HepG2 (cell line): ENCODE measurements around the gene CCDC170. TPM values are rescaled to one million over a fixed set of nuclear protein-coding genes. Genes with fewer than 3 reads are reported as not detected.

Experiments used
- ATAC-seq: fragments of 200-7000 bp; cut with Tn5 transposase; 3 replicates; pipeline ENCODE4 v1.9.1; 2020; ENCODE audit warnings: mild to moderate bottlenecking, moderate library complexity
- BruUV-seq: library from RNA; stranded (reverse); fragments of 400-500 nt; replicated peaks from 2 replicates; lab custom pipeline; 2021; lab: Mats Ljungman, UMichigan
- CTCF ChIA-PET: fragments of 300-600 bp; formaldehyde crosslinking; extraction: SDS; loops from one replicate; lab custom pipeline; 2021; ENCODE audit warnings: low total read pairs, inconsistent platforms, low intra/inter-chr PET ratio; lab: Yijun Ruan, JAX
- POLR2A ChIA-PET: fragments of 350-600 bp; sonication (Branson Sonifier 250); formaldehyde crosslinking; loops from one replicate; lab custom pipeline; 2020; ENCODE audit warnings: antibody characterized with exemption, inconsistent platforms; lab: Yijun Ruan, JAX
- DNase-seq: peaks from one replicate; pipeline ENCODE4 v3.0.0-alpha.2; 2015; ENCODE audit warnings: low spot score
- FAIRE-seq: peaks from 3 replicates; lab custom pipeline; 2011; peaks lifted over from hg19 to GRCh38; lab: Jason Lieb, UNC
- H2AFZ ChIP-seq: one replicate; pipeline ENCODE4 v1.6.1; 2011; ENCODE audit warnings: low read length, inconsistent platforms
- H3K27ac ChIP-seq: fragments of 300-600 bp; 3 replicates; pipeline ENCODE4 v1.8.0; 2011; ENCODE audit warnings: mixed run types, mild to moderate bottlenecking, mixed read lengths, low read length, inconsistent platforms; ENCODE audit not compliant: insufficient read depth; ENCODE audit errors: extremely low read length
- H3K27me3 ChIP-seq, 2 experiments: fragments of 200-600 bp in 1 of 2; 2 replicates in 1 of 2; 3 replicates in 1 of 2; pipeline versions ENCODE4 v1.6.0 to v1.8.0; 2011; ENCODE audit warnings: low read length in 2 of 2, mild to moderate bottlenecking in 2 of 2, moderate library complexity in 2 of 2, inconsistent platforms in 1 of 2; ENCODE audit not compliant: insufficient read depth in 2 of 2, control insufficient read depth in 1 of 2
- H3K36me3 ChIP-seq, 2 experiments: fragments of 200-600 bp in 1 of 2; replicated peaks in 1 of 2; 2 replicates in 1 of 2; 3 replicates in 1 of 2; pipeline versions ENCODE4 v1.5.1 to v1.8.0; 2011; ENCODE audit warnings: low read length in 2 of 2, inconsistent platforms in 1 of 2; ENCODE audit not compliant: insufficient read depth in 2 of 2, control insufficient read depth in 1 of 2
- H3K4me1 ChIP-seq: 2 replicates; pipeline ENCODE4 v1.5.1; 2012; ENCODE audit warnings: low read length, inconsistent platforms; ENCODE audit not compliant: insufficient read depth
- H3K4me2 ChIP-seq: 2 replicates; pipeline ENCODE4 v1.6.0; 2011; ENCODE audit warnings: low read depth, low read length, inconsistent platforms
- H3K4me3 ChIP-seq, 3 experiments: fragments of 200-600 bp in 1 of 3; sonication (generic), shearing (Covaris generic) in 1 of 3; replicated peaks in 1 of 3; 2 replicates each; pipeline ENCODE4 v1.5.1; 2011 to 2016; ENCODE audit warnings: low read length in 3 of 3, inconsistent platforms in 2 of 3, low read depth in 2 of 3, mild to moderate bottlenecking in 2 of 3, control low read depth in 1 of 3, mixed read lengths in 1 of 3; ENCODE audit not compliant: insufficient read depth in 1 of 3
- H3K79me2 ChIP-seq: one replicate; pipeline ENCODE4 v1.6.1; 2011; ENCODE audit warnings: low read length, inconsistent platforms; ENCODE audit not compliant: insufficient read depth
- H3K9ac ChIP-seq: 2 replicates; pipeline ENCODE4 v1.6.0; 2011; ENCODE audit warnings: mild to moderate bottlenecking, low read depth, low read length, inconsistent platforms; ENCODE audit not compliant: insufficient read depth
- H3K9me3 ChIP-seq: 2 replicates; pipeline ENCODE4 v1.5.1; 2012; ENCODE audit warnings: mild to moderate bottlenecking, low read length
- H4K20me1 ChIP-seq: 2 replicates; pipeline ENCODE4 v1.6.0; 2011; ENCODE audit warnings: inconsistent platforms, mild to moderate bottlenecking, low read length, moderate library complexity; ENCODE audit not compliant: insufficient read depth
- AGO2 ChIP-seq: fragments of 200-400 bp; formaldehyde crosslinking; optimal IDR thresholded peaks from 2 replicates; pipeline ENCODE3; 2017; ENCODE audit warnings: mild to moderate bottlenecking, low read depth, low read length, moderate library complexity
- BORCS8-MEF2B ChIP-seq: sonication (generic); formaldehyde crosslinking; IDR thresholded peaks from 2 replicates; pipeline ENCODE4 v1.8.0; 2022; ENCODE audit warnings: mild to moderate bottlenecking, missing genetic modification reagents
- EED ChIP-seq: sonication (generic); formaldehyde crosslinking; IDR thresholded peaks from 2 replicates; pipeline ENCODE4 v1.5.0; 2020; ENCODE audit warnings: mild to moderate bottlenecking, missing genetic modification reagents
- HOMEZ ChIP-seq: IDR thresholded peaks from 2 replicates; pipeline ENCODE4 v1.6.1; 2016; ENCODE audit warnings: low read depth
- KAT7 ChIP-seq: IDR thresholded peaks from 2 replicates; pipeline ENCODE4 v1.6.1; 2018; ENCODE audit warnings: borderline replicate concordance, missing compliant biosample characterization
- KDM2A ChIP-seq: sonication (generic); formaldehyde crosslinking; IDR thresholded peaks from 2 replicates; pipeline ENCODE4 v1.4.0; 2020; ENCODE audit warnings: low read depth, missing genetic modification reagents, borderline replicate concordance
- MBD4 ChIP-seq: IDR thresholded peaks from 2 replicates; pipeline ENCODE4 v1.6.1; 2012; ENCODE audit warnings: low read length, inconsistent platforms, borderline replicate concordance
- NFE2 ChIP-seq: sonication (generic); formaldehyde crosslinking; IDR thresholded peaks from 2 replicates; pipeline ENCODE4 v1.4.0; 2020; ENCODE audit warnings: missing genetic modification reagents
- U2AF1 ChIP-seq: fragments of 200-400 bp; formaldehyde crosslinking; optimal IDR thresholded peaks from 2 replicates; pipeline ENCODE3; 2017; ENCODE audit warnings: mild to moderate bottlenecking, low read depth, low read length
- U2AF2 ChIP-seq: fragments of 200-400 bp; formaldehyde crosslinking; IDR thresholded peaks from 2 replicates; pipeline ENCODE4 v1.6.1; 2017; ENCODE audit warnings: low read depth, mild to moderate bottlenecking, low read length
- ZBTB7B ChIP-seq: sonication (generic); formaldehyde crosslinking; IDR thresholded peaks from 2 replicates; pipeline ENCODE4 v1.4.0; 2020; ENCODE audit warnings: missing genetic modification reagents
- ZNF10 ChIP-seq: sonication (generic); formaldehyde crosslinking; IDR thresholded peaks from 2 replicates; pipeline ENCODE4 v1.4.0; 2020; ENCODE audit warnings: mild to moderate bottlenecking, low read depth, missing genetic modification reagents, borderline replicate concordance
- ZNF224 ChIP-seq: sonication (generic); formaldehyde crosslinking; IDR thresholded peaks from 2 replicates; pipeline ENCODE4 v1.5.0; 2020; ENCODE audit warnings: mild to moderate bottlenecking, missing genetic modification reagents
- ZNF251 ChIP-seq: sonication (generic); formaldehyde crosslinking; IDR thresholded peaks from 2 replicates; pipeline ENCODE4 v1.9.0; 2021; ENCODE audit warnings: mild to moderate bottlenecking, missing genetic modification reagents
- ZNF3 ChIP-seq: IDR thresholded peaks from 2 replicates; pipeline ENCODE4 v1.7.0; 2017; ENCODE audit warnings: inconsistent platforms
- ZNF383 ChIP-seq: sonication (generic); formaldehyde crosslinking; IDR thresholded peaks from 2 replicates; pipeline ENCODE4 v1.4.0; 2020; ENCODE audit warnings: missing genetic modification reagents, mild to moderate bottlenecking, borderline replicate concordance
- ZNF556 ChIP-seq: sonication (generic); formaldehyde crosslinking; IDR thresholded peaks from 2 replicates; pipeline ENCODE4 v1.4.0; 2020; ENCODE audit warnings: mild to moderate bottlenecking, missing genetic modification reagents, borderline replicate concordance
- WGBS: methylation state at CpG from one replicate; pipeline ENCODE4 v1.1.6; 2017; ENCODE audit warnings: low lambda C conversion rate; 5-methylcytosine and 5-hydroxymethylcytosine counted together
- in situ Hi-C: cut with HindIII; loops from 2 replicates; pipeline ENCODE4 v1.10.0; 2017; ENCODE audit warnings: low pct_unique_long_range_greater_than_20kb; ENCODE audit not compliant: extremely low pct_ligation_motif_present
- intact Hi-C: fragments of 100-400 bp; cut with micrococcal nuclease; formaldehyde crosslinking; loops from one replicate; pipeline ENCODE4 v1.10.0; 2022; ENCODE audit not compliant: unreplicated experiment
- polyA plus RNA-seq, 8 experiments: library from polyadenylated mRNA; depleted of rRNA in 3 of 8; stranded (reverse) in 7 of 8; unstranded in 1 of 8; fragments of >200 nt; fragmentation: Illumina TruSeq in 4 of 8; extraction: Trizol in 4 of 8; gene quantifications; 2 replicates each; pipeline versions ENCODE4 v1.2.1 to v1.2.3, GENCODE V29; 2011 to 2016; ENCODE audit warnings: low read depth in 4 of 8, missing spikeins in 1 of 8, mixed read lengths in 1 of 8; ENCODE audit not compliant: insufficient read depth in 1 of 8
- total RNA-seq, 5 experiments: library from RNA; depleted of rRNA; stranded (reverse); fragments of >200 nt; fragmentation: Illumina TruSeq; extraction: Trizol; gene quantifications; 2 replicates each; pipeline ENCODE4 v1.2.3, GENCODE V29; 2016; ENCODE audit warnings: low read depth in 1 of 5

The CCDC170 gene
- total and polyA plus RNA-seq, 2 of the 13 experiments (the other 11 are each of a cell fraction or from before 2014, with no cell fraction given) = 0.90 to 5.1 TPM

GRCh38 chr6:151482290-151482689 is 11.5 kb upstream of the CCDC170 start:
- no peak for DNase-seq
- intact Hi-C loops (no loop called here), in situ Hi-C loops (no loop called here)
- Histone ChIP-seq H3K9me3 (no peaks in the 10 kb centered on the region), H3K36me3 (no peaks in the 10 kb centered on the region), H3K4me3 (no peak overlapping the region), H4K20me1 (no peaks in the 10 kb centered on the region), H3K27ac (no peak overlapping the region), H3K79me2 (no peaks in the 10 kb centered on the region), H2AFZ (no peak overlapping the region), H3K4me1 (peaks cover 24% of the 10 kb centered on the region), H3K27me3 (no peaks in the 10 kb centered on the region), H3K4me2 (no peak overlapping the region), H3K9ac (no peak overlapping the region)
- no peak for ATAC-seq
- CTCF ChIA-PET = no interaction called here
- WGBS = 77% methylated on average over 5 of the region's 5 CpGs
- FAIRE-seq = no peak
- POLR2A ChIA-PET = no interaction called here
- no peak for TF ChIP-seq BORCS8-MEF2B (CRISPR knock-in tag)
- no peak for TF ChIP-seq HOMEZ (CRISPR knock-in tag)
- no peak for TF ChIP-seq ZNF3 (CRISPR knock-in tag)
- TF ChIP-seq MBD4 = no peak
- no peak for TF ChIP-seq ZNF383
- TF ChIP-seq ZNF556 = no peak
- no peak for TF ChIP-seq AGO2
- no peak for TF ChIP-seq ZNF251
- TF ChIP-seq ZNF224 (CRISPR knock-in tag) = no peak
- no peak for TF ChIP-seq KAT7 (CRISPR knock-in tag)
- no peak for TF ChIP-seq NFE2 (CRISPR knock-in tag)
- TF ChIP-seq U2AF2 = no peak
- TF ChIP-seq KDM2A (CRISPR knock-in tag) = no peak
- no peak for TF ChIP-seq EED (CRISPR knock-in tag)
- no peak for TF ChIP-seq ZNF10 (CRISPR knock-in tag)
- TF ChIP-seq U2AF1 = no peak
- TF ChIP-seq ZBTB7B (CRISPR knock-in tag) = no peak
- no TSS peak for BruUV-seq
